GM18870 (cell line): Measurements from ENCODE around the gene MICAL3.

Experiments
- ATAC-seq: cut with Tn5 transposase; IDR thresholded peaks from one replicate; pipeline ENCODE4 v1.9.1; 2021; ENCODE audit warnings: moderate library complexity; ENCODE audit not compliant: unreplicated experiment

MICAL3 gene

GRCh38 chr22:17875631-17876030 is 148.7 kb downstream of the MICAL3 start:
- no peak for ATAC-seq

- ATAC-seq, result no peak
Observed at GRCh38 chr22:17875156-17875555, 149.2 kb downstream of the MICAL3 start.

GRCh38 chr22:17874231-17874905 is 150.0 kb downstream of the MICAL3 start:
- ATAC-seq, result no peak

- no peak for ATAC-seq
Observed at GRCh38 chr22:17873804-17874203, 150.6 kb downstream of the MICAL3 start.

- no peak for ATAC-seq
Observed at GRCh38 chr22:17873116-17873515, 151.2 kb downstream of the MICAL3 start.

GRCh38 chr22:17872471-17872870 is 151.9 kb downstream of the MICAL3 start:
- no peak for ATAC-seq

GRCh38 chr22:17871726-17872458 is 152.5 kb downstream of the MICAL3 start:
- ATAC-seq, result no peak

GRCh38 chr22:17870407-17870806 is 154.0 kb downstream of the MICAL3 start:
- ATAC-seq, result no peak

- ATAC-seq, result no peak
Observed at GRCh38 chr22:17869285-17870096, 154.9 kb downstream of the MICAL3 start.

GRCh38 chr22:17868771-17869170 is 155.6 kb downstream of the MICAL3 start:
- no peak for ATAC-seq

- ATAC-seq, result no peak
Observed at GRCh38 chr22:17867160-17867785, 157.1 kb downstream of the MICAL3 start.

GRCh38 chr22:17866621-17867020 is 157.7 kb downstream of the MICAL3 start:
- no peak for ATAC-seq

GRCh38 chr22:17866127-17866526 is 158.2 kb downstream of the MICAL3 start:
- no peak for ATAC-seq

GRCh38 chr22:17865183-17866055 is 158.9 kb downstream of the MICAL3 start:
- no peak for ATAC-seq

GRCh38 chr22:17864398-17865182 is 159.8 kb downstream of the MICAL3 start:
- no peak for ATAC-seq

- ATAC-seq, result no peak
Observed at GRCh38 chr22:17862646-17863181, 161.6 kb downstream of the MICAL3 start.

- ATAC-seq, result no peak
Observed at GRCh38 chr22:17861909-17862308, 162.5 kb downstream of the MICAL3 start.

- no peak for ATAC-seq
Observed at GRCh38 chr22:17860220-17860965, 164.0 kb downstream of the MICAL3 start.

GRCh38 chr22:17858033-17858432 is 166.3 kb downstream of the MICAL3 start:
- ATAC-seq, result no peak
